Ovary (tissue), 9 donors: ENCODE measurements around the gene DEPDC4. TPM values are rescaled to one million over a fixed set of nuclear protein-coding genes. Genes with fewer than 3 reads are reported as not detected.
"Not testable (repeated sequence)": the region's sequence is repeated elsewhere in the genome, so short reads cannot be mapped to it uniquely, and the experiment has no call there.

Experiments used
- DNase-seq, 5 donors: peaks; one replicate each; pipeline ENCODE4 v3.0.0-alpha.2; 2019 to 2020
- H3K27ac ChIP-seq, 2 donors: fragments of 200-600 bp; one replicate each; pipeline versions ENCODE4 v1.5.1 to v1.8.0; 2019 to 2022
- H3K27me3 ChIP-seq: fragments of 200-600 bp; one replicate; pipeline ENCODE4 v1.8.0; 2022
- H3K36me3 ChIP-seq: fragments of 200-600 bp; sonication (generic); one replicate; pipeline ENCODE4 v1.5.1; 2019
- H3K4me1 ChIP-seq: one replicate; pipeline ENCODE4 v1.8.1; 2013; ENCODE audit warnings: mild to moderate bottlenecking, moderate library complexity; ENCODE audit not compliant: insufficient read depth
- H3K4me3 ChIP-seq: fragments of 200-600 bp; sonication (generic); one replicate; pipeline ENCODE4 v1.5.1; 2017
- H3K9me3 ChIP-seq, 2 donors: fragments of 200-600 bp in 1 of 2; sonication (generic) in 1 of 2; one replicate each; pipeline versions ENCODE4 v1.5.1 to v1.8.1; 2013 to 2019; ENCODE audit warnings: mild to moderate bottlenecking in 1 of 2, moderate library complexity in 1 of 2
- EP300 ChIP-seq: sonication (generic); formaldehyde crosslinking; IDR thresholded peaks from one replicate; pipeline ENCODE4 v1.6.1; 2017; ENCODE audit warnings: antibody characterized with exemption
- POLR2A ChIP-seq: fragments of 450-650 bp; IDR thresholded peaks from one replicate; pipeline ENCODE4 v1.6.1; 2017; ENCODE audit warnings: antibody characterized with exemption, mild to moderate bottlenecking, moderate library complexity
- WGBS, 3 donors: extraction: QIAGEN DNeasy Blood & Tissue Kit in 1 of 3; methylation state at CpG; one replicate each; pipeline versions ENCODE4 v1.1.5 to v1.1.7; 2013 to 2017; 5-methylcytosine and 5-hydroxymethylcytosine counted together
- intact Hi-C, 4 donors: fragments of 100-400 bp; cut with DNase I; formaldehyde crosslinking; loops; one replicate each; pipeline versions ENCODE4 v1.11.0 to v1.15.1; 2022 to 2023
- polyA plus RNA-seq, 2 donors: library from polyadenylated mRNA; stranded (reverse); fragments of 200-250 nt in 1 of 2; fragments of 350-450 nt in 1 of 2; fragmentation: Illumina TruSeq in 1 of 2; extraction: RNeasy Lipid Tissue Mini Kit (QIAGEN cat#74804) in 1 of 2; gene quantifications; one replicate each; pipeline ENCODE4 v1.2.3, GENCODE V29; 2013 to 2014
- total RNA-seq, 7 donors: library from RNA; depleted of rRNA in 2 of 7; stranded (reverse); fragments of >200 nt in 2 of 7; fragmentation: NEBNext Ultra II Directional in 3 of 7; extraction: Animal tissue kit (Norgen Biotek cat#: 25700) in 3 of 7; gene quantifications; one replicate each; pipeline versions ENCODE4 v1.1.0 to v1.2.4, GENCODE V29; 2016 to 2023
- TF ChIP-seq, protein P1 (sequence below), 3 donors: fragments of 450-650 bp in 2 of 3; fragments of 200-600 bp in 1 of 3; IDR thresholded peaks; one replicate each; pipeline versions ENCODE4 v1.5.1 to v1.8.0; 2016 to 2022; ENCODE audit warnings: antibody characterized with exemption in 3 of 3, mild to moderate bottlenecking in 1 of 3
- donor health status: DM: no; HTN: no; CAD: no; lungs with moderate emphysema.
- donor health status: DM: no; HTN: no; CAD: no.
- donor health status: Bipolar disorder and iron deficiency.
- donor health status: DM: yes; HTN: yes; CAD: no.
- donor health status: DM: no; HTN: no; CAD: no.
- donor health status: DM: yes; HTN: yes; CAD: no.

DEPDC4 gene
- total and polyA plus RNA-seq, 9 donors, result 0.24 to 2.6 (median 0.99) TPM; not detected in 1

DNA sequence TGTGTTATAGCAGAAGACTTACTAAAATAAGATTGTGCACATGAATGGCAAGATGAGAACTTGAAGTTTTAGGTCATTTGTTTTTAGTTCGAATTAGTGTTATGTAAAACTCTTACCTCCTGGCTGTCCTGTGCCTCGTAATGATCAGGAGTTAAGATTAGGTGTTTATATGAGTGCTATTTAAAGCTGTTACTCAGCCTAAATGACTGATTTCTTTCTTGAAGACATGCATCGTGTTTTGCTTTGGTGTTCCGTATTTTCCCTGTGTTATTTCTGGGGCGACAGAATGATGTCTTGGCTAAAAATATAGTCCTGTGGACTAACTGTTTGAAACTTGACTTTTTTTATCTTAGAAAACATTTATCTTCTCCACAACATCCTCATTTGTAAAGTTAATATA is 22.2 kb upstream of the DEPDC4 start:
- intact Hi-C loops, result no loop called here
- H3K27ac ChIP-seq, result no peak overlapping the region
- DNase-seq, result no peak
- WGBS, 3 donors, result 46 to 65% (median 50%) methylated on average over 5 of the region's 5 CpGs
- no peaks in the 10 kb centered on the region for H3K4me1 ChIP-seq
- no peak overlapping the region for H3K4me3 ChIP-seq
- TF ChIP-seq POLR2A, result no peak
- H3K36me3 ChIP-seq, result no peaks in the 10 kb centered on the region
- H3K27me3 ChIP-seq, result no peaks in the 10 kb centered on the region
- H3K9me3 ChIP-seq, result no peaks in the 10 kb centered on the region

DNA sequence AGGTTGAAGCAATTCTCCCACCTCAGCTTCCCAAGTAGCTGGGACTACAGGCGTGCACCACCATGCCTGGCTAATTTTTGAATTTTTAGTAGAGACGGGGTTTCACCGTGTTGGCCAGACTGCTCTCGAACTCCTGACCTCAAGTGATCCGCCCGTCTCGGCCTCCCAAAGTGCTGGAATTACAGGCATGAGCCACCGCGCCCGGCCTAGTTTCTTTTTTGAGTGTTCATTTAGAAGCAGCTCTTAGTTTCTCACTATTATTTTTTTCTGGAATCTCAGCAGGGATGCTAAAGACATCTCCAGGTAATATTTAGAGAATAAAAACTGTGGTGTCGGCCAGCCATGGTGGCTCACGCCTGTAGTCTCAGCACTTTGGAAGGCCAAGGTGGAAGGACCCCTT is 17.7 kb upstream of the DEPDC4 start:
- H3K27ac ChIP-seq, H3K36me3 ChIP-seq, H3K9me3 ChIP-seq, DNase-seq, H3K4me3 ChIP-seq, H3K4me1 ChIP-seq, H3K27me3 ChIP-seq, intact Hi-C loops: not testable (repeated sequence)
- 96 to 99% (median 97%) methylated on average over 12 of the region's 12 CpGs for WGBS, 3 donors

DNA sequence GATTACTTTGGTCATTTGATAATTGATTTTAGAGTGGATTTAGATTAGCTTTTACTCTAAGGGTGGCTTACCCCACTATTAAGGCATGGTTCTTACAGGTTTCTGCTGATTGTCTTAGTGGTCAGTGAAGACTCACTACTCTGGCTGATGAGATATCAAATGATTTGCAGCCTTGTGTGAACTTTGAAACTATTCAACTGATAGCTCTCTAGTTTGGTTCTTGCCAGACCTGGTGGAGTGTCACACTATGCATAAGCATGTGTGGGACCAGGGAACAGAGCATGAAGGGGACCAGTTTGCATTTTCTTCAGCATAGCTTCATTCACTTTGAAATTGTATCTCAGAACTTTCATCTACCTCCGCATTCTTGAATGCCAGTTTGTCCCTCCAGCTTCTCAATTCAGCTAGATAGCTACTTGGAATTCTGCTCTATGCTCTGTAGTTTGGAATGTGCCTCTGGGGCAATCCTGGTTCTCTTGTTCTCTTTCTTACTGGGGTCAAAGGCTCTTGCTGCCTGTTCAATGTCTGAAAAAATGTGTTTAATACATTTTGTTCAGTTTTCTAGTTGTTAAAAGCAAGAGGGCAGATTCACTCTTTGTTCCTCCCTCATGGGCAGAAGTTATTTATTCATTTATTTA is 12.8 kb upstream of the DEPDC4 start:
- Histone ChIP-seq H3K4me1 (peaks cover 2% of the 10 kb centered on the region), H3K9me3 (no peaks in the 10 kb centered on the region), H3K4me3 (no peak overlapping the region), H3K36me3 (no peaks in the 10 kb centered on the region), H3K27ac (no peak overlapping the region), H3K27me3 (no peaks in the 10 kb centered on the region)
- no peak for DNase-seq
- intact Hi-C loops, result no loop called here
- TF ChIP-seq EP300, result no peak
- TF ChIP-seq, protein P1, sequence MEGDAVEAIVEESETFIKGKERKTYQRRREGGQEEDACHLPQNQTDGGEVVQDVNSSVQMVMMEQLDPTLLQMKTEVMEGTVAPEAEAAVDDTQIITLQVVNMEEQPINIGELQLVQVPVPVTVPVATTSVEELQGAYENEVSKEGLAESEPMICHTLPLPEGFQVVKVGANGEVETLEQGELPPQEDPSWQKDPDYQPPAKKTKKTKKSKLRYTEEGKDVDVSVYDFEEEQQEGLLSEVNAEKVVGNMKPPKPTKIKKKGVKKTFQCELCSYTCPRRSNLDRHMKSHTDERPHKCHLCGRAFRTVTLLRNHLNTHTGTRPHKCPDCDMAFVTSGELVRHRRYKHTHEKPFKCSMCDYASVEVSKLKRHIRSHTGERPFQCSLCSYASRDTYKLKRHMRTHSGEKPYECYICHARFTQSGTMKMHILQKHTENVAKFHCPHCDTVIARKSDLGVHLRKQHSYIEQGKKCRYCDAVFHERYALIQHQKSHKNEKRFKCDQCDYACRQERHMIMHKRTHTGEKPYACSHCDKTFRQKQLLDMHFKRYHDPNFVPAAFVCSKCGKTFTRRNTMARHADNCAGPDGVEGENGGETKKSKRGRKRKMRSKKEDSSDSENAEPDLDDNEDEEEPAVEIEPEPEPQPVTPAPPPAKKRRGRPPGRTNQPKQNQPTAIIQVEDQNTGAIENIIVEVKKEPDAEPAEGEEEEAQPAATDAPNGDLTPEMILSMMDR (IDR thresholded peaks at IDR 0.05), result no peak
- TF ChIP-seq POLR2A, result no peak
- WGBS, 3 donors, result 91 to 100% (median 97%) methylated on average over 1 of the region's 1 CpG

DNA sequence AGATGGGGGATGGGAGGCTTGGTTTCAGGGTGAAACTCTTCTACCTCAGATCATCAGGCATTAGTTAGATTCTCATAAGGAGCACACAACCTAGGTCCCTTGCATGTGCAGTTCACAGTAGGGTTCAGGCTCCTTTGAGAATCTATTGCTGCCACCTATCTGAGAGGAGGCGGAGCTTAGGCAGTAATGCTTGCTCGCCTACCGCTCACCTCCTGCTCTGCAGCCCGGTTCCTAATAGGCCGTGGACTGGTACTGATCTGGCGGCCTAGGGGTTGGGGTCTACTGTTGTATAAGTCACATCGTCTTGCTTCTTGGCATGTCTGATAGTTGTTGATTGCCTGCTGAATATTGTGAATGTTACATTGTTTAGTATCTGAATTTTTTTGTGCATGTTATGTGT is 12.3 kb upstream of the DEPDC4 start:
- no peak overlapping the region for H3K27ac ChIP-seq
- no peak overlapping the region for H3K4me3 ChIP-seq
- H3K36me3 ChIP-seq, result no peaks in the 10 kb centered on the region
- peaks cover 2% of the 10 kb centered on the region for H3K4me1 ChIP-seq
- DNase-seq, result no peak
- TF ChIP-seq, protein P1 (IDR thresholded peaks at IDR 0.05), result no peak
- TF ChIP-seq POLR2A, result no peak
- TF ChIP-seq EP300, result no peak
- intact Hi-C loops, result no loop called here
- no peaks in the 10 kb centered on the region for H3K27me3 ChIP-seq
- 98% methylated on average over 7 of the region's 7 CpGs for WGBS, 3 donors
- H3K9me3 ChIP-seq, result no peaks in the 10 kb centered on the region

DNA sequence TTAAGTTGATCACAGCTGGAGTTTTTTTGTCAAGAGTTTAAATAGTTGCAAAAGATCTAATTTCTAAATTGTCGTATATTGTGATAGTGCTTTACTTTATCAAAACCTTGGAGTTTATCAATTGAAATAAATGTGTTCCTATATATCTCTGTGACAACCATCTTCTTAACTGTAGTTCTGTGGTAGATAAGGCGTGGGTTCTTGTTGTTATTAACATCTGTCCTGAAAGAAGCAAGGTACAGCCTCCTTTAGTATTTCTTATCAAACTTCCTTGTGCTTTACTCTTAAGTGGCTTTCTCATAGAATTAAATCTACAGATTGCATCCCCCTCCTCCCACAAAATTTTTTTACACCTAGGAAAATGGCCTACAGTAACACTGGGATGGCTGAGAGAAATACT is 7.4 kb upstream of the DEPDC4 start:
- no peak for DNase-seq
- TF ChIP-seq, protein P1 (IDR thresholded peaks at IDR 0.05), result no peak
- no peak for TF ChIP-seq EP300
- no peak for TF ChIP-seq POLR2A
- 56 to 76% (median 72%) methylated on average over 2 of the region's 2 CpGs for WGBS, 3 donors
- Histone ChIP-seq H3K4me3 (no peak overlapping the region), H3K9me3 (no peaks in the 10 kb centered on the region), H3K36me3 (no peaks in the 10 kb centered on the region), H3K4me1 (peaks cover 2% of the 10 kb centered on the region), H3K27ac (no peak overlapping the region), H3K27me3 (no peaks in the 10 kb centered on the region)
- intact Hi-C loops, result no loop called here
